ENCODE data around the gene ITGB3. TPM values are rescaled to one million over a fixed set of nuclear protein-coding genes. Genes with fewer than 3 reads are reported as not detected.
"Not testable (repeated sequence)": the region's sequence is repeated elsewhere in the genome, so short reads cannot be mapped to it uniquely, and the experiment has no call there.

The ITGB3 gene
- total RNA-seq, 1 experiment from 2014 or later = 11.5 TPM

DNA sequence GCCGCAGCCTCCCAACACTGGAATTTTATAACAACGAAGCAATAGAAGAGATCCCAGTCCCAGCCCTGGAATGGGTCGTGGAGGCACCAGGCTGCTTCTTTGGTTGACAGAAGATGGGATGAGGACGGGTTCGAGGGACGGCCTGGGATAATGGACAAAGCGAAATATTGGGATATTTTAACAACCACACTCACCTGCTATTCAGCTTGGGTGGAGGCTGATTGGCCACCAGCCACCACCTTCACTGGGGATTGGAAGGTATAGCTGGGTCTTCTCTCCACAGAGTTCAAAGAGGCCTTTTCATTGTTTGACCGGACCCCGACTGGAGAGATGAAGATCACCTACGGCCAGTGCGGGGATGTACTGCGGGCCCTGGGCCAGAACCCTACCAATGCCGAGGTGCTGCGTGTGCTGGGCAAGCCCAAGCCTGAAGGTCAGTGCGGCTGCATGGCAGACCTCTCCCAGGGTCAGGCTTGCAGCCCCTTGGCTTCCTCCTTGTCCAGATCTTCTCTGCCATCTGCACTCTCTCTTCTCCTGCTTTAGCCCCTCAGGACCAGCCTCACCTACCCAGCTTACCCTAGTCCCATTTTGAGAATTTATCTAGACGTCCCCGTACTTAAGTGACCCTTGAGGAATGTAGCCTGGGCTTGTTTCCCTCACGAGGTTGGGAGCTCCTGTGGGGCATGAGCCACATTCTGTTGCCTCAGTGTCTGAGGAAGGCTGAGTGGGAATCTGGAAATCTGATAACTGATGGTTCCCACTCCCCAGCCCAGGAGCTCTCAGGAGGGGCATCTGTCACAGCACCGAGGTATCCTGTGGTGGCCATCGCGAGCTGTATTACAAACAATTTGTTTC is 33.8 kb upstream of the ITGB3 start:
- no peak for DNase-seq (ENCODE audit: low read depth, low spot score)
- in situ Hi-C loops (cut with HindIII; ENCODE audit: low pct_unique_long_range_greater_than_20kb, low sequenced_read_pairs) = no loop called here

DNA sequence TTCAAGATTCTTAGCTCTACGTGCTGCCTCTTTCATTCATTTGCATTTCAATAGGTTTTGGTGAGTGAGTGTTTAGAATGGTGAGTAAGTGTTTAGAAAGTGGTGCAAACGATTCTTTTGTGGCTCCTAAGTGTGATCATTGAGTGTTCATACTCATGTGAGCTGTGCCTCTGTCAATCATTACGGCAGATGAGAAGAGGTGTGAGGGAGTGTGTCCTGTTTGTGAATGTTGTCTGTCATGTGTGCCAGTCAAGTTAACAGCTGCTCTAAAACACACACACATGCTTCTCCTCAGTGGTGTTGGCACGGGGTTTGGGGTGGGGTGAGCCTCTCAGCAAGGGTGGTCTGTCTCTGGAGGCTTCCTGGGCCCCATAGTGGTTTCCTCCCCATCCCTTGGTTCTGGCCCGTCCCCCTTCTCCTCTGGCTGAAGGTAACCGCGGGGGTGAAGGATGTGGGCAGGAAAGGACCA is 33.1 kb upstream of the ITGB3 start:
- DNase-seq (ENCODE audit: low read depth, low spot score) = no peak
- in situ Hi-C loops (cut with HindIII; ENCODE audit: low pct_unique_long_range_greater_than_20kb, low sequenced_read_pairs) = no loop called here

DNA sequence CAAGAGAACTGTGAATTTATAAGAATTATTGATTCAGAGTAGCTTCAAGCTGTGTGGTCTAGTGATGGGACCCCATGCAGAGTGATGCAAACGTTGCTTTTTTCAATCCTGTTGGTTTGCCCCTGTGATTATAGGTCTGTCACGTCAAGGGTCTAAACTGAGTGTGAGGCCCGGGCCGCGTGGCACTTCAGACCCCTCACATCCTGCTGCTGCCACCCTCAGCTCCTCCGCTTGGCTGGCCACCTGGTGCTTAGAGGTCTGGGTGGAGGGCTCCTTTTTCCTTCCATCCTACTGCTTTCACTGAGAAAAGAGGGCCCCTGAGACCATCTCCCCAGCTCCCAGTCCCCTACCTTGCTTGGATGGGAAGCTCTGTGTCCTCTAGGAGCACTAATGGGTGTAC is 32.5 kb upstream of the ITGB3 start:
- DNase-seq (ENCODE audit: low read depth, low spot score) = no peak
- in situ Hi-C loops (cut with HindIII; ENCODE audit: low pct_unique_long_range_greater_than_20kb, low sequenced_read_pairs) = no loop called here

DNA sequence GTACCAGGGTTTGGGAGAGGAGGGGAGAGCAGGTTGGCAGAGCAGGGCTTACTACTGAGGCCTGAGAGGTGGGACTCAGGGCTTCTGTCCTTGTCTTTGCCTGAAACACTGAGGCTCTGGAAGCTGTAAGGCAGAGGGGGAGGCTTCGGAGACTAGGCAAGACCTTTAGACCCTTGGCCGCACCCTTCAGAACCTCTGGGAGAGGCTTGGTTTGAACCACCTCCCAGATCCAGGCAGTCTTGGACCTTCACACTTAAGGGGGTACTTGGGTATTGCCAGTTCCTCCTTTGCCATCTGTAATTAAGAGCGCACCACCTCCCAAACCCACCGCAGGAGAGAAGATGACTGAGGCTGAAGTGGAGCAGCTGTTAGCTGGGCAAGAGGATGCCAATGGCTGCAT is 31.6 kb upstream of the ITGB3 start:
- in situ Hi-C loops (cut with HindIII; ENCODE audit: low pct_unique_long_range_greater_than_20kb, low sequenced_read_pairs) = no loop called here
- no peak for DNase-seq (ENCODE audit: low read depth, low spot score)

DNA sequence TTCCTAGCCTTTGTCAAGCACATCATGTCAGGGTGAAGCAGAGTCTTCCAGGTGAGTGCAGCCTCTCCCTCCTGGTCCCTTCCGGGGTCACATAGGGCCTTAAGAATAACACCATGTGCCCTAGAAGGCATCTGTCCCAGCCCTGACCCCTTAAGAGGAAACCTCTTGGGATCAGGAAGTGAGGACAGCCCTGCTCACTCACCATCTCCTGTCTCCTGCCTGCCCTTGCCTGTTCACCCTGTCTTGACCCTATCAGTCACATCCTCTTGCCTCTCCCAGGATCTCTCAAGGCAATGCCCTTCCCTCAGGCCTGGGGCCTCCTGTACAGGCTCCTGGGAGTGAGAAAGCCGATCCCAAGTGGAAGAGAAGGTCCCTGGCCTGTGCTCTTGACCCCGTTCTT is 30.6 kb upstream of the ITGB3 start:
- DNase-seq (ENCODE audit: low read depth, low spot score) = no peak
- in situ Hi-C loops (cut with HindIII; ENCODE audit: low pct_unique_long_range_greater_than_20kb, low sequenced_read_pairs) = no loop called here

DNA sequence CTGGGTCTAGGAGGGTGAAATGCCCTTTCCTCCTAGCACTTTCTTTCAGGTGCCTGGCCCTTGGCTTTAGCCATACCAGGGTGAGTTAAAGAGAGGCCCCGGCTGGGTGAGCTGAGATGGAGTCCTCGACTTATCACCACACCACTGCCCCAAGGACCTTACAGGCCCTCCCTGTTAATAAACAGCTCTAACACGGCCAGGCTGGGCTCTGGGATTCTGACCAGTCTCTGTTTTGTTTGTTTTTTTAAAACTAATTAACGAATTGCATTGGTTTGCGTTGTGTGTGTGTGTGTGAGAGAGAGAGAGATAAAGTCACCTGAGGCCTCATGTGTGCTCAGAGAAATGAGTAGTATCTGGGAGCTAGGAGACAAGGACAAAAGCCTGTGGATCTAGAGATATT is 30.2 kb upstream of the ITGB3 start:
- in situ Hi-C loops (cut with HindIII; ENCODE audit: low pct_unique_long_range_greater_than_20kb, low sequenced_read_pairs) = no loop called here
- no peak for DNase-seq (ENCODE audit: low read depth, low spot score)

- DNase-seq (ENCODE audit: low read depth, low spot score); in situ Hi-C loops (cut with HindIII; ENCODE audit: low pct_unique_long_range_greater_than_20kb, low sequenced_read_pairs): not testable (repeated sequence)
These were observed 29.6 kb upstream of the ITGB3 start for GRCh38 chr17:47224077-47224476.

DNA sequence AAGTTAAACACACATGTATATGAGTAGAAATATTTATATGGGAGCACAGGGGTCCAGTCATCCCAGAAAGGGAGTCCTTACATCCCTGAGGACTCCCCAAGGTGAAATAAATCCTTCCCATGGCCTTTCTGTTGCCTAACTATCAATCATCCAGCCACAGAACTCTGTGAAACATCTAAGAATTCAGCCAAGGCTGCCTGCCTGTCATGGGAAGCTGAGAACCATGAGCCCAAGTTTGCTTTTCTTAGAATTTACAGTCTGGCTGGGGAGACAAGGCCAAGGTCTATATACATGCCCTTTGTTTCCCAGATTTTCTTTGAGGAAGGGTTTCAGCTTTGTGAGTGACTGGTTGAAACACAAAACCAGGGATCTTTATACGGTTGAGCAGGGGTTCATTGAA is 28.7 kb upstream of the ITGB3 start:
- DNase-seq (ENCODE audit: low read depth, low spot score) = no peak
- in situ Hi-C loops (cut with HindIII; ENCODE audit: low pct_unique_long_range_greater_than_20kb, low sequenced_read_pairs) = no loop called here

DNA sequence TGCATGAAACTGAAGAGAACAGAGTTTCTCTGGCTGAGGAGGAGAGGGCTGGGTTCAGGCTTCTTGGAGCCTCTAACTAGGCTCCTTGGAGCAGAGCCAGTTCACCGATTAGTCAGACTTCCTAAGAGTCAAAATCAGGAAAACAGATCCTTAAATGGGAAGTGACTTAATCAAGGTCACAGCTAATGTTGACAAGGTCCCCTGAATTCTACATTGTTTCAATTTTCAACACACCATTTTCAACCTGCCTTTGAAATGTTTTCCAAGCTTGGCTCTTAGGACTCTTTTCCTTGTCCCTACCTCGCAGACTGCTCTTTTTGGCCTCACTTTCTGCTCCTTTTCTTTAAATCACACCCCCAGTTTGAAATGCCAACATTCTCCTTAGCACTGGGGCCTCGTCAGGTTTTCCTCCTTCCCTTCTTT is 28.2 kb upstream of the ITGB3 start:
- no peak for DNase-seq (ENCODE audit: low read depth, low spot score)
- in situ Hi-C loops (cut with HindIII; ENCODE audit: low pct_unique_long_range_greater_than_20kb, low sequenced_read_pairs) = no loop called here

- no peak for DNase-seq (ENCODE audit: low read depth, low spot score)
- in situ Hi-C loops (cut with HindIII; ENCODE audit: low pct_unique_long_range_greater_than_20kb, low sequenced_read_pairs) = no loop called here
These were observed 27.5 kb upstream of the ITGB3 start for GRCh38 chr17:47225911-47226688.

DNA sequence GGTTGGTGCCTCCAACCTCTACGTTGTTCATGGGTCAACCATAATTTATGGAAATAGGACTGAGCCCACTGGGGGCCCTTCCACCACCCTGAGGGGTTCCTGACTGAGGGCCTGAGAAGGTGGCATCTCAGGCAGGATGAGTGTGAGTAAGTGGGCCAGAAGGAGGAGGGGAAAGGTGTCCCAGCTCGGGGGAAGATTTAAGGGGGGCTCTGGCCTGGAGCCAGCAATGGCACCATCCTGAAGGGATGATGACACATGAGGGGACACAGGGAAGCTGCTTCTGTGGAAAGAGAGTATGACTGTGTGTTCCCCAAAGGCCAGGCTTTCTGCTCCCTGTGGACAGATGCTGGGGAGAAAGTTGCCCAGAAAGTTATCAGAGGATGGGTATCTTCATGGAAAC is 25.8 kb upstream of the ITGB3 start:
- no peak for DNase-seq (ENCODE audit: low read depth, low spot score)
- in situ Hi-C loops (cut with HindIII; ENCODE audit: low pct_unique_long_range_greater_than_20kb, low sequenced_read_pairs) = no loop called here

DNA sequence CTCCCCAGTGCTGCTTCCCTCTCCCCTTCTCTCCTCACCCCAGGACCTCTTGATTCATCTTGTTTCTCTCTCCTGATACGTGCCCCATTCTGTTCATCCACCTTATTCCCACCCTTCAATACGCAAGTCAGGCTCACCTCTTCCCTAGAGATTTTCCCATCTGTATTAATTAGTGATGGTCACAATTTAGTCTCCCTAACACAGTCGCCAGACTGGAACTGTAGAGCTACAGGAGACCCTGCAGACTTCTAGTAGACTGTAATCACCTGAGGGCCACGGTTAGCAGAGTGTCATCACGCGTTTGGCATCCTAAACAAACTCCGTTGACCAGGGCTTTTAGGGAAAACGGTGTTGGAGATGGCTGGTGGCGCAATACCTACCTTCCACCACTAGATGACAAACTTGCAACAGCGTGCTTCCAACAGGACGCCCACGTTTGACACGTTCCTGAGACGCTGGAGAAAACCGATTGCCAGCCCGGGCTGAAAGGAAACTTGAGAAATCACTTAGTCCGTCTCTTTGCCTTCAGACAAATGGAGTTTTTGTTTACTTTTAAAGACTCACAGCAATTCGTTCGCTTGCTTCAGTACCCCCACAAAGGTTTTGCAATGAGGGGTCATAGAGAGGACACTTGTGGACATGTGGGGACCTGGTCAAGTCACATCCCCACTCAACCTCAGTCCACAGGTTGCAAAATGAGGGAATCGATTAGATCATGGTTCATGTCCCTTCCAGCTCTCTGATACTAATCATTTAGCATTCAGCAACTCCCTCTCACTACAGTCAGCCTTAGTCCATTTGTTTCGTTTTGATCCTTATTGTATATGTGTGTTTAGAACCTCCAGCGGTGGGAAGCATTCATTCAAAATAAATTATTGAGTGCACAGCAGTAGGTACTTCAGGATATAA is 23.8 kb upstream of the ITGB3 start:
- DNase-seq (ENCODE audit: low read depth, low spot score) = peak; percentile 92
- in situ Hi-C loops (cut with HindIII; ENCODE audit: low pct_unique_long_range_greater_than_20kb, low sequenced_read_pairs) = no loop called here

DNA sequence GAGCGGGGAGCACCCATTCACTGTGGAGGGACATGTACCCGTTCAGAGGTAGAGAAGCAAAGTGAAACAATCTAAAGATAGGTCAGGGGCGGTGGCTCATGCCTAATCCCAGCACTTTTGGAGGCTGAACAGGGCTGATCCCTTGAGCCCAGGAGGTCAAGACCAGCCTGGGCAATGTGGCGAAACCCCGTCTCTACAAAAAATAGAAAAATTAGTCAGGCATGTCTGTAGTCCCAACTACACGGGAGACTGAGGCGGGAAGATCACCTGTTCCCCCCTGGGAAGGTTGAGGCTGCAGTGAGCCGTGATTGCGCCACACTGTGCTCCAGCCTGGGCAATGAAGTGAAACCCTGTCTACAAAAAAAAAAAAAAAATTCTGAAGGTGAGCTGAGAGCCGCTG is 22.8 kb upstream of the ITGB3 start:
- DNase-seq (ENCODE audit: low read depth, low spot score) = no peak
- in situ Hi-C loops (cut with HindIII; ENCODE audit: low pct_unique_long_range_greater_than_20kb, low sequenced_read_pairs) = no loop called here

DNA sequence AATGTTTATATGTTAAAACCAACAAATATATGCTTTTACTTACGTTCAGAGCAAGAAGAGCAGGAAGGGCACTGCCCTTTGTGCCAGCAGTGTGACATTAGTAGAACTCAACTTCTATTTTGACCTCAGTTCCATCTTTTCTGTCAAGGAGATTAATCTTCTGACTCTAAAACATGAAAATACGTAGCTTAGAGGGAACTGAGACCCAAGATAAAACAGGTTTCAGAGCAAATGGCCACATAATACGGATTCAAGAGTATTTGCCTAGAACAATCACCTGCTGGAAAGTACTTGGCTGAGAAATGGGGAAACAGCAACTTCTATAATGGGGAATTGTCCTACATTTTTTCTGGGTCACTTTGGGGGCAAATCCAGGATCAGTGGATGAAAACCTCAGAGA is 22.3 kb upstream of the ITGB3 start:
- in situ Hi-C loops (cut with HindIII; ENCODE audit: low pct_unique_long_range_greater_than_20kb, low sequenced_read_pairs) = no loop called here
- DNase-seq (ENCODE audit: low read depth, low spot score) = no peak

- DNase-seq (ENCODE audit: low read depth, low spot score) = no peak
- in situ Hi-C loops (cut with HindIII; ENCODE audit: low pct_unique_long_range_greater_than_20kb, low sequenced_read_pairs) = no loop called here
These were observed 21.8 kb upstream of the ITGB3 start for GRCh38 chr17:47231866-47232265.

DNA sequence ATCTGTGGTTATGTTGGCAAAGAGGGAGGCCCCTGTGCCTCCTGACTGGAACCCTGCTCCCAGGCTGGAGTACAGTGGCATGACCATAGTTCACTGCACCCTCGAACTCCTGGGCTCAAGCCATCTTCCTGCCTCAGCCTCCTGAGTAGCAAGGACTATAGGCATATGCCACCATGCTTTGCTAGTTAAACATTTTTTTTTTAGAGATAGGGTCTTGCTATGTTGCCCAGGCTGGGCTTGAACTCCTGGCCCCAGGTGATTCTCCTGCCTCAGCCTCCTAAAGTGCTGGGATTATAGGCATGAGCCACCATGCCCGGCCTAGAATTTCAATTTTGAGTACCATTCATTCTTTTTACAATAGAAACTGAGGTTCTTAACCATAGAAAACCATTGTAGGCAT is 21.2 kb upstream of the ITGB3 start:
- DNase-seq (ENCODE audit: low read depth, low spot score) = no peak
- in situ Hi-C loops (cut with HindIII; ENCODE audit: low pct_unique_long_range_greater_than_20kb, low sequenced_read_pairs) = no loop called here

GRCh38 chr17:47235506-47235905 is 18.1 kb upstream of the ITGB3 start:
- in situ Hi-C loops (cut with HindIII; ENCODE audit: low pct_unique_long_range_greater_than_20kb, low sequenced_read_pairs) = no loop called here

DNA sequence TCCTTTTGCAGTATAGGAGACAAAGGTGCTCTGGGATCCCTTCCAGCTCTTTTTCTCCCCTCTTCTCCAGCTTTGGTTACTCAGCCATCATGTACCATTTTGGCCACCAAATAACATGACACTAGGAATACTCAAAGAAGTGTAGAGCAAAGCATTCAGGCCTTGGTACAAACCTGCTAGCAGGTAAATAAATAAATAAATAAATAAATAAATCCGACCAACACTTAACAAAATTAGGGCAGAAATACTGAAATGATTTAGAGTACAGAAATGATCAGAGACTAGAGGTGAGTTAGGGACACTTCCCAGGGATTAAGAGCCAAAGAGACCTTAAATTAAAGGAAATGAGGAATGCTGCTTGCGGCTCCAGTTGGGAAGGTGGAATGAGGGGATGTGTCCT is 17.7 kb upstream of the ITGB3 start:
- DNase-seq (ENCODE audit: low read depth, low spot score) = no peak
- in situ Hi-C loops (cut with HindIII; ENCODE audit: low pct_unique_long_range_greater_than_20kb, low sequenced_read_pairs) = no loop called here

More at GRCh38 chr17:47235506-47235905, 18.1 kb upstream of the ITGB3 start:
- DNase-seq (ENCODE audit: low read depth, low spot score) = no peak

Measured in SK-MEL-5 (cell line).